KOPT-K1 (cell line): ENCODE data around the gene ZNF543.
A peak's percentile ranks its signal among the peaks of the same experiment; 100 is the strongest.
"Not testable (repeated sequence)": the region's sequence is repeated elsewhere in the genome, so short reads cannot be mapped to it uniquely, and the experiment has no call there.

ENCODE experiments used
- H3K27ac ChIP-seq: fragments of 200-600 bp; sonication (generic); 2 replicates; pipeline ENCODE4 v1.5.1; 2016; ENCODE audit warnings: antibody characterized with exemption, mild to moderate bottlenecking, low read depth, low read length; ENCODE audit not compliant: poor library complexity, severe bottlenecking
- H3K36me3 ChIP-seq: fragments of 200-600 bp; sonication (generic); 2 replicates; pipeline ENCODE4 v1.5.1; 2017; ENCODE audit warnings: antibody characterized with exemption, mild to moderate bottlenecking, low read length, moderate library complexity; ENCODE audit not compliant: insufficient read depth
- H3K9me3 ChIP-seq: fragments of 200-600 bp; sonication (generic); 2 replicates; pipeline ENCODE4 v1.5.1; 2017; ENCODE audit warnings: antibody characterized with exemption, low read length, mild to moderate bottlenecking; ENCODE audit not compliant: insufficient read depth, poor library complexity, severe bottlenecking

The ZNF543 gene

DNA sequence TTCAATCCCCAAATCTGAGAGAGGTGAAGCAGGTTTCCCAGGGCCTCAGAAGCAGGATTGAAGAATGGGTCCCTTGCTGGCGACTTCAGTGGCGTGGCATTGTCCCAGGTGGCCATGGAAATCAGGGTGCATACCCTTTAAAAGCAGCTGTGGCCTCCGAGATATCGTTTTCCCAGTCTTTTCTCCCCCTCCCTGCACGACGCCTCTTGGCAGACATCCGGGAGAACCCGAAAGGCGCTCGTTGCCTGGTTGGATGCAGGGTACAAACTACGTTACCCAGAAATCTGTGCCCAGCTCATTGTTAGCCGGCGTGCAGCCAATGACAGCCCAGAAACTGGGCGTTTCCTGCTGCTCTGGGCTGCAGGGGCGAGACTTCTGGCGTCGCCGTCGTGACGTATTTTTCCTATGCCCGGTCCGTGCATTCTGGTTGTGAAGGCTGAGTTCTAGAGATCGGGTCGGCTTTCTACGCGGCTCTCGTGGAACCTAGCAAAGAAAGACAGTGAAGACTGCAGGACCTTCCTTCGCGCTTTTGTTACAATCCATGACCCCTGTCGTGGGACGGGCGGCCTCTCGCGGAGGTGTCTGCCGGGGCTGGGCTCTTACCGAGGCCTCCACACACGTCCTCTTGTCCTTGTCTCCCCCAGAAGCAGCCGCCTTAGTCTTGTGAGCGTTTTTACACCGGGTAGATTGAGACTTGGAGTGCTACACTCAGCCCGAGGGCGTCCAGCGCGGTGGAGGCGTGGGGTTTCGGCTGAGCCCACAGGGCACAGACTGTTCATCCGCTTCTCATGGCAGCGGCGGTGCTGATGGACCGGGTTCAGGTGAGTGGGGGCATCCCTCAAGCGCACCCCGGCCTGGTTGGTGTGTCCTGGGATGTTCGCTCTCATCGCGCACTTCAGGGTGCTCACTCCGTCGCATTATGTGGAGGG is 30.9 kb downstream of the ZNF543 start, which contains the start of gene ZNF304:
ZNF304 (plus strand) TSS at position 395 of the 929 bp plus-strand sequence; CDS start at position 789, 394 bp downstream.
- Histone ChIP-seq H3K27ac (peak within 1 kb of the TSS; percentile 67), H3K36me3 (peaks cover 34% of the 10 kb centered on the region), H3K9me3 (no peaks in the 10 kb centered on the region)

DNA sequence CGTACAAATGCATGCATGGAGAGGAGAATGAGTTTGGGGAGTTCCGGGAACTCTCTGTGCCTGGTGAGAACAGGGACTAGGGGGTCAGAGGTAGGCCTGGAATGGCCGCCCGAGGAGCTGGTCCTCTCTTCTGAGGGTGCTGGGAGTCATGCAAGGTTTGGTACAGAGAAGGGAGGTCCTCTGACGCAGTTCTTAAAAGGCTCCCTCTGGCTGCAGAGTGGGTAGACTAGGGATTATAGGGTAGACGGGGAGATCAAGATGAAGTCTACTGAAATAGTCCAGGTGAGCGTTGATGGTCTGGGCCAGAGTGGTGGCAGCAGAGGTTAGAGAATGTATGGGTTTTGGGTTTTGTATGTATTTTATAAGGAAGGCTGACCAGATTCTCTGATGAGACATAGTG is 31.6 kb downstream of the ZNF543 start:
- H3K36me3 ChIP-seq, result peaks cover 42% of the 10 kb centered on the region
- peak overlapping the region; percentile 67 for H3K27ac ChIP-seq
- H3K9me3 ChIP-seq, result no peaks in the 10 kb centered on the region

DNA sequence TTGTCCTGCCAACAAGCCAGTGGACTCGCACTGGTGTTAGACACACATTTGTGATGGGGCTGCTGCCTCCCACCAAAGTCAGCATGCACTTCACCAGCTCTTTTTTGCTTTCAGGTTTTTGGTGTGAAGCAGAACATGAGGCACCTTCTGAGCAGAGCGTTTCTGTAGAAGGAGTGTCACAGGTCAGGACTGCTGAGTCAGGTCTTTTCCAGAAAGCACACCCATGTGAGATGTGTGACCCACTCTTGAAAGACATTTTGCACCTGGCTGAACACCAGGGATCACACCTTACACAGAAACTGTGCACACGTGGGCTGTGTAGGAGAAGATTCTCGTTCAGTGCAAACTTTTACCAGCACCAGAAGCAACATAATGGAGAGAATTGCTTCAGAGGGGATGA is 35.6 kb downstream of the ZNF543 start:
- no peaks in the 10 kb centered on the region for H3K9me3 ChIP-seq
- H3K36me3 ChIP-seq, result peaks cover 69% of the 10 kb centered on the region
- H3K27ac ChIP-seq, result no peak overlapping the region

DNA sequence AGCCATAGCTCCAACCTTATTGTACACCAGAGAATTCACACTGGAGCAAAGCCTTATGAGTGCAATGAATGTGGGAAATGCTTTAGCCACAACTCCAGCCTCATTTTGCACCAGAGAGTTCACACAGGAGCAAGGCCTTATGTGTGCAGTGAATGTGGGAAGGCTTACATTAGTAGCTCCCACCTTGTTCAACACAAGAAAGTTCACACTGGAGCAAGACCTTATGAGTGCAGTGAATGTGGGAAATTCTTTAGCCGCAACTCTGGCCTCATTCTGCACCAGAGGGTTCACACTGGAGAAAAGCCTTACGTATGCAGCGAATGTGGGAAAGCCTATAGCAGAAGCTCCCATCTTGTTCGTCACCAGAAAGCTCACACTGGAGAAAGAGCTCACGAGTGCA is 37.1 kb downstream of the ZNF543 start:
- Histone ChIP-seq H3K36me3 (peaks cover 69% of the 10 kb centered on the region), H3K27ac (no peak overlapping the region), H3K9me3 (no peaks in the 10 kb centered on the region)

DNA sequence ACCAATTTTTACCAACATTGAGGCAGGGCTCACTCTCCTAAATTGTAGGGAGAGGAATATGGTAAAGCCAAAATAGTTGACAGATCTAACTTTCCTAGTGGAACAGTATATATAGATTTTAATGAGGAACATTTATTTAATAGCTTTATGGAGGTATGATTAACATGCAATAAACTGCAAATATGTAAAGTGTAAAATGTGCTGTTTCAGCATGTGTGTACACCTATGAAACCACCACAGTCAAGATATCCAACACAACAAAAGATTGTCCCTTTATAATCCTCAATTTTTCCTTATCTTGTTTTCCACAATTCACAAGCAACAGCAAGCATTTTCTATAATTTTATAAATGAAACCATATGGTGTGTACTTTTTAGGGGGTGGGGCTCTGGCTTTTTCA is 39.0 kb downstream of the ZNF543 start:
- Histone ChIP-seq H3K27ac (no peak overlapping the region), H3K9me3 (no peaks in the 10 kb centered on the region), H3K36me3 (peaks cover 53% of the 10 kb centered on the region)

DNA sequence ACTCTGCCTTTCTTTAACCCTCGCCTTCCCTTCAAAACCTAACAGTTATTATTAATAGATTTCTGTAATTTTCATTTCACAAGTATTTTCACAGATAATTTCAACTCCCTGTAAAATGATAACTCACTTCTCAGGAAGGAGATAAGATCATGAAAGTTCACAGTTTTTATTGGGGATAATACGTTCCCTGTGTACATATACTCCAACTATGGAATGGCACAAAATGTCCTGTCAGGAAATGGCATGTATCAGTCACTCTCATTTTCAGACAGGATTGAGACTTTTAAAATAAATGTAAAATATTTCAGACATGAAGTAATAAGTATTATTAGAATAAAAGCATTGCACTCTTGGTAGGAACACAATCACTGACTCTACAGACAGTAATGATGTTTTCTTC is 42.1 kb downstream of the ZNF543 start:
- Histone ChIP-seq H3K9me3 (no peaks in the 10 kb centered on the region), H3K36me3 (peaks cover 25% of the 10 kb centered on the region), H3K27ac (peak overlapping the region; percentile 68)

DNA sequence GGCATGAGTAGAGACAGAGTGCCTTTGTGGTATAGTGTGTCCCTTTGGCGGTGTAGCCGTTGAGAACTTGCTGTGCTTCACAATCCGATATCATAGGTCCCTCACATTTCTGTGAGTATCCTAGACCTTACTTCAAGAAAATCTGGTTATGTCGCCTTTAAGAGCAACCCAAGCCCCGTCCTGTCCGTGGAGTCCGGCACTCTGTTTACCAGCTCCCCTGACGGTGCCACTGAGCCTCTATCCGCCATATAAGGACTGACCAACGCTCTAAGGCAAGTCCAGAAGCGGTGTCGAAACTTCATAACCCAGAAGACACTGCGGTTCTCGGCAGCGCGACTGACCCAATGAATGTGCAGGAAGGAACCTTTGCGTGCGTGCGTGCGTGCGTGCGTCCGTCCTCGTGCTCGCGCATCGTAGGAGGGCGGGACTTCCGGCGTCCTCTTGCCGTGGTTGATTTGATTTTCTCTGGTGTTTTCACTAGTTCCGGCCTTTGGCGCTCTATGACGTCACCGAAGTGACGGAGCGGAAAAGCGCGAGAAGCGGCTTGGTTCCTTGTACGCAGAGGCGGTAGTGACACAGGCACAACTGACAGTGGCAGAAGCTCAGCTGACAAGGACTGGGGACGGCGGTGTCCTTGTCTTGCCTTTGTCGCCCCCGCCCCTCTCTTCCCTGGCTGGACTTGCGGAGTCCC is 42.9 kb downstream of the ZNF543 start, which contains the start of the genes TRAPPC2B and ZNF547:
TRAPPC2B (plus strand) TSS at position 555 of the 691 bp plus-strand sequence. CDS start 1,283 bp downstream, outside the sequence.
ZNF547 (plus strand) TSS at position 555 of the 691 bp plus-strand sequence. CDS start 5,005 bp downstream, outside the sequence.
- peak within 1 kb of the TSS; percentile 68 for H3K27ac ChIP-seq
- H3K9me3 ChIP-seq, result no peaks in the 10 kb centered on the region

DNA sequence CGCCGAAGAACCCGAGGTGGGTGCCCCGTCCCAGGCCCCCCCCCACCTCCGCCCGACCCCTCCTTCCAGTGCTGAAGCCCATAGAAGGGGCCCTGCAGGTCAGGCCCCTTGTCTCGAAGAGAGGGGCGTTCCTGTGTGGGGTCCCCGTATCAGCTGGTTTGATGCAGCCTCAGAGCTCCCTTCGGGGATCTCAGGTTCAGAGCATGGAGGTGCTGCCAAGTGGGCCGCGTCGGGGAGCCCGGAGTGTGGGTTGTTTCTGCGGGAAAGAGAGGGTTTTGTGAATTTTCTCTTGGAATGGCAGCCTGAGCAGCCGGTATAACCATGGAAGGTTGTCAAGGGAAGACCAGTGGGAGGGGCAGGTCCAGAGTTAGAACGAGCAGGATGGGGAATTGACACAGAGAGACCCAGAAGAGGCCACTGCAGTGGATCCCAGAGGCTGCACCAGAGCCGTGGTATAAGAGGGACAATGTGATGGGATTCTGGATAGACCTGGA is 43.5 kb downstream of the ZNF543 start:
- H3K27ac ChIP-seq, result peak overlapping the region; percentile 68

More for the DNA sequence above, 42.9 kb downstream of the ZNF543 start, which contains the start of the genes TRAPPC2B and ZNF547:
- H3K36me3 ChIP-seq, result peaks cover 22% of the 10 kb centered on the region

DNA sequence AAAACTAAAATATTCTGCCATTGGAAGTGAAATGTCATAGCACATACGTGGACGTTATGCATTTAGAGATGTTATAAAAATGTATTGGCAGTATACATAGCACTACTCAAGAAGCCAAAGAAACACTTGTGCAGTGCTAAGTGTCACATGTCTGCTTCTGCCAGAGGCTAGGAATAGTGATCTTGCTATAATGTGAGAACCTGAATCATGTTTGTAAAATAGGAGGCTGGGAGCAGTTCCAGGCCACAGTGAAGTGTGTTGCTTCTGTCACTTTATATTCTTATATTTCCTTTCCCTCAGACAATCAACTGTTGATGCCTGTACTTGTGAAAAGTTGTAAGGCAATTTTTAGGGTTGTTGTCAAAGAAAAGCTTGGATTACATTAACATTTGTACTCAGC is 46.5 kb downstream of the ZNF543 start:
- Histone ChIP-seq H3K36me3 (peaks cover 8% of the 10 kb centered on the region), H3K27ac (no peak overlapping the region), H3K9me3 (no peaks in the 10 kb centered on the region)

More for the DNA sequence above, 43.5 kb downstream of the ZNF543 start:
- Histone ChIP-seq H3K9me3 (no peaks in the 10 kb centered on the region), H3K36me3 (peaks cover 16% of the 10 kb centered on the region)

DNA sequence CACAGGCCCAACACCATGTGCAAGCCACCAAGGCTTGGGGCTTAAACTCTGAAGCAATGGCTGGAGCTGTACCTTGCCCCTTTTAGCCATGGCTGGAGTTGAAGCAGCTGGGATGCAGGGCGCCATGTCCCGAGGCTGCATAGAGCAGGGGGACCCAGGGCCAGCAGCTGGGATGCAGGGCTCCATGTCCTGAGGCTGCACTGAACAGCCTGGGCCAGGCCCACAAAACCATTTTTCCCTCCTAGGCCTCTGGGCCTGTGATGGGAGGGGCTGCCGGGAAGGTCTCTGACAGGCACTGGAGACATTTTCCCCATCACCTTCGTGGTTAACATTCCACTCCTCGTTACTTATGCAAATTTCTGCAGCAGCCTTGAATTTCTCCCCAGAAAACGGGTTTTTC is 53.9 kb downstream of the ZNF543 start:
- Histone ChIP-seq H3K36me3 (peaks cover 58% of the 10 kb centered on the region), H3K27ac (no peak overlapping the region), H3K9me3 (peaks cover 32% of the 10 kb centered on the region)

DNA sequence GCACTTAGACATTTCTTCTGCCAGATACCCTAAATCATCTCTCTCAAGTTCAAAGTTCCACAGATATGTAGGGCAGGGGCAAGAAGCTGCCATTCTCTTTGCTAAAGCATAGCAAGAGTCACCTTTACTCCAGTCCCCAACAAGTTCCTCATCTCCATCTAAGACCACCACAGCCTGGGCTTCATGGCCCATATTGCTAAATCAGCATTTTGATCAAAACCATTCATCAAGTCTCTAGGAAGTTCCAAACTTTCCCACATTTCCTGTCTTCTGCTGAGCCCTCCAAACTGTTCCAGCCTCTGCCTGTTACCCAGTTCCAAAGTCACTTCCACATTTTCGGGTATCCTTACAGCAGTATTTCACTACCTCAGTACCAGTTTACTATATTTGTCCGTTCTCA is 54.4 kb downstream of the ZNF543 start:
- peaks cover 32% of the 10 kb centered on the region for H3K9me3 ChIP-seq
- H3K36me3 ChIP-seq, result peaks cover 58% of the 10 kb centered on the region
- not testable (repeated sequence) for H3K27ac ChIP-seq

DNA sequence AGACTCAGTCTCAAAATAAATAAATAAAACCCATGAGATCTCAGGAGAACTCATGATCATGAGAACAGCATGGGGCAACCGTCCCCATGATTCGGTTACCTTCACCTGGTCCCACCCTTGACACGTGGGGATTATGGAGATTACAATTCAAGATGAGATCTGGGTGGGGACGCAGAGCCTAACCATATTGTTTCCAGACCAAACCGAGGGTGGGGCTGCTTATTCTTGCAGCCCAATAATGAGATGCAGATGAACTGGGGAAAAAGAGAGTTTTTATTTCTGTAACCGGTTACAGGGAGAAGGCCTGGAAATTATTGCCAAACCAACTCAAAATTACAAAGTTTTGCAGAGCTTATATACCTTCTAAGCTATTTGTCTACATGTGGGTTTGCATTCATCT is 55.9 kb downstream of the ZNF543 start:
- peaks cover 32% of the 10 kb centered on the region for H3K9me3 ChIP-seq
- peaks cover 58% of the 10 kb centered on the region for H3K36me3 ChIP-seq

DNA sequence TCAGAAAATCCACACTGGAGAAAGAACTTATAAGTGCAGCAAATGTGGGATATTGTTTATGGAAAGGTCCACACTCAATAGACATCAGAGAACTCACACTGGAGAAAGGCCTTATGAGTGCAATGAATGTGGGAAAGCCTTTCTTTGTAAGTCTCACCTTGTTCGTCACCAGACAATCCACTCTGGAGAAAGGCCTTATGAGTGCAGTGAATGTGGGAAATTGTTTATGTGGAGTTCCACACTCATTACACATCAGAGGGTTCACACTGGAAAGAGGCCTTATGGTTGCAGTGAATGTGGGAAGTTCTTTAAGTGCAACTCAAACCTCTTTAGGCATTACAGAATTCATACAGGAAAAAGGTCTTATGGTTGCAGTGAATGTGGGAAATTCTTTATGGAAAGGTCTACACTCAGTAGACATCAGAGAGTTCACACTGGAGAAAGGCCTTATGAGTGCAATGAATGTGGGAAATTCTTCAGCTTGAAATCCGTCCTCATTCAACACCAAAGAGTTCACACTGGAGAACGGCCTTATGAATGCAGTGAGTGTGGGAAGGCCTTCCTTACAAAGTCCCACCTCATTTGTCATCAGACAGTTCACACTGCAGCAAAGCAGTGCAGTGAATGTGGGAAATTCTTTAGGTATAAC is 57.4 kb downstream of the ZNF543 start:
- no peak overlapping the region for H3K27ac ChIP-seq
- H3K9me3 ChIP-seq, result peaks cover 32% of the 10 kb centered on the region
- H3K36me3 ChIP-seq, result peaks cover 50% of the 10 kb centered on the region

More for the DNA sequence above, 55.9 kb downstream of the ZNF543 start:
- H3K27ac ChIP-seq, result no peak overlapping the region
